GM10266 (cell line): Measurements from ENCODE around the gene PSG11.
"Not testable (repeated sequence)": the region's sequence is repeated elsewhere in the genome, so short reads cannot be mapped to it uniquely, and the experiment has no call there.

Experiments used
- DNase-seq: peaks from one replicate; pipeline ENCODE4 v3.0.0; 2012; ENCODE audit errors: extremely low spot score
- TF ChIP-seq, protein P1 (sequence below): IDR thresholded peaks from 2 replicates; pipeline ENCODE4 v1.5.1; 2012; ENCODE audit warnings: mild to moderate bottlenecking, low read depth; ENCODE audit not compliant: control insufficient read depth, insufficient read depth; ENCODE audit errors: missing control alignments

The PSG11 gene

DNA sequence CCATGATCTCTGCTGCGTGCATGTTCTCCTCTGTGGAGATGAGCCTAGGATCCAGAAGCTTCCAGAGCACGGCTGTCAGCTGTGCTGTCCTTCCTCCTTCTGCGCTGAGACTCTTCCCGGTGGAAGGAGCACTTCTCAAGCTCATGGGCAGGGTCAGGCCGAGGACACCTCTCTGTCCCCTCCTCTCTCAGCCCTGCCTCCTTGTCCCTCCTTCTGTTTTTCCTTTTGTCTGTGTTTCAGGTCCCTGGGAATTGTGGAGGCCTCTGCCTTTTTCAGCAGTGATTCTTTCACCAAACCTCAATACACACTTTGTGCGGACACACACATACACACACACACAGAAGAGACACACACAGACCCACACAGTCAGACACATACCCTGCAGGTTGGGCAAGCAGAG lies at the start of gene PSG11:
Gene PSG11, minus strand, starts transcription at position 101 of the 400 bp plus-strand sequence. Its CDS starts 97 bp downstream, at position 4.
- DNase-seq = not testable (repeated sequence)

- DNase-seq = not testable (repeated sequence)
Measured at GRCh38 chr19:43062418-43062817, 36.1 kb upstream of the PSG11 start.

DNA sequence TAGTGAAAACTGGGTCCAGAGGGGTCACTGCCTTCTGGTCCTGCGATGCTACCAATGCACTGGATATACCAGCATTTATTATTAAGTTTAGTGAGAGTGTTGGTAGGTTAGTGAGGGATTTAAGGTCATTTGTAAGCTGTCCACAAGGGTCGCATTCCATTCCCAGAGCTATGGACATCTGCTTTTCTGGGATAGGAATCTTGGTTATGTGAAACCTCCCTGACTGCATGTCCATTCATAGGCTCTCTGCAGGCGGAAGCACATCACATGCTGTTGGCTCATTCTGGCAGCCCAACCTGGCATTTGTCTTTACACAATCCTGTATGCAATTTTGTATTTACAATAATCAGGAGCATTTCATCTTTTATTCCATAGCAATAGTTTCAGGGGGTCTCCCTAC lies 35.1 kb upstream of the PSG11 start:
- DNase-seq = not testable (repeated sequence)

DNA sequence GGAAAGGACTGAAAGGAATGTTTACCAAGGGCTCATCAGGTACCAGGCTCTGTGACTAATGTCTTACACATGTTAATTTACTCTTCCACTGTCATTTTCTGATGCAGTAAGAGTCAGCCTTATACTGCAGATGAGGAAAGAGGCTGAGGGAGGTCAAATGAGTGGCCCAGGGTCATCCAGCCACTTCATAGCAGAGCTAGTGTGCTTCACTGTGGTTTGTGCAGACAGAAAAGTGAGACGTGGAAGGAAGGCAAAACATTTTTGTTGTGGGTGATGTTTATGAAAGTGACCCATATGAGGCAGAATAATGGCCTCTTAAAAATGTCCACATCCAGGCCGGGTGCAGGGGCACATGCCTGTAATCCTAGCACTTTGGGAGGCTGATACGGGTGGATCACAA lies 34.0 kb upstream of the PSG11 start:
- DNase-seq = not testable (repeated sequence)

DNA sequence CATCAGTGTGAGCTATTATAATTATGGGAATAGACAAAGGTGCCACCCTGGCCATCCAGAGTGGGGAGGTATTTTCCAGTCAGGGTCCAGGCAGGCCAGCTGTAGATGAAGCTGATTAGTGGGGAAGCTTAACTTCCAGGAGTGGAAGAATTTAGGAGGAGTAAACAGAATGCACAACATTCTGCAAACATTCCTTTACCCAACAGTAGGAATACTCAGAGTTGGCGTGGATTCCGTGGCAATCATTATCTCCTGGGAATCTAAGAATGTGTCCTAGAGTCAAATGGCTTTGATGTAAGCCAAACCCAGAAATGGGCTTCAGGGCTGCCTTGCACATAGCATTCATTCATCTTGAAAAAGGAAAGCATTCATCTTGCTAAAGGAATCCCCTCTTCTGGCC lies 33.2 kb upstream of the PSG11 start:
- not testable (repeated sequence) for DNase-seq

DNA sequence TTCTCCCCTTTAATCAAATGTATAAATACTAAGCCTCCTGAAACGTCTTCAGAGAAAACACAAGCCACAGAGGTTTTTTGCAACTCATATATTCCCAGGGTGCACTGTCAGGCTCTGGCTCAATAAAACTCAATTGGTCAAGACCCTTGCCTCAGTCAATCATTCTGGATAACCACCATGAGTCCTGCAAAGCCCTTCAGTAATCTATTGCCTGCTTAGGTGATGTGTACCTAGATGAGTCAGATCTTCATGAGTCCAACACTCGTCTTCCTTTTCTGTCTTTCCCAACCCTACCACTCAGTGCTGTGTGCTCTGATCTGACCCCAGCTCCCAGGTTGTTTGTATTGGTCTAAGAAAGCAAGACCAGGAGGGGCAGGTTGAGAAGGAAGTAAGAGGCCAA lies 32.2 kb upstream of the PSG11 start:
- not testable (repeated sequence) for DNase-seq

DNA sequence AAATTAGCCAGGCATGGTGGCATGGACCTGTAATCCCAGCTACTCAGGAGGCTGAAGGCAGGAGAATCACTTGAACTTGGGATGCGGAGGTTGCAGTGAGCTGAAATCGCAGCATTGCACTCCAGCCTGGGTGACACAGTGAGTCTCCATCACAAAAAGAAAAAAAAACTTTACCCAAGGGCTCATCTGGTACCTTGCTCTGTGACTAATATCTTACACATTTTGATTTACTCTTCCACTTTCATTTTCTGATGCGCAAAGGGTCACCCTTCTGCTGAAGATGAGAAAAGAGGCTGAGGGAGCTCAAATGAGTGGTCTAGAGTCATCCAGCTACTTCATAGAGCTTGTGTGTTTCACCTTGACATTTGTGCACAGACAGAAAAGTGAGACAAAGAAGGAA lies 21.7 kb upstream of the PSG11 start:
- DNase-seq = not testable (repeated sequence)

DNA sequence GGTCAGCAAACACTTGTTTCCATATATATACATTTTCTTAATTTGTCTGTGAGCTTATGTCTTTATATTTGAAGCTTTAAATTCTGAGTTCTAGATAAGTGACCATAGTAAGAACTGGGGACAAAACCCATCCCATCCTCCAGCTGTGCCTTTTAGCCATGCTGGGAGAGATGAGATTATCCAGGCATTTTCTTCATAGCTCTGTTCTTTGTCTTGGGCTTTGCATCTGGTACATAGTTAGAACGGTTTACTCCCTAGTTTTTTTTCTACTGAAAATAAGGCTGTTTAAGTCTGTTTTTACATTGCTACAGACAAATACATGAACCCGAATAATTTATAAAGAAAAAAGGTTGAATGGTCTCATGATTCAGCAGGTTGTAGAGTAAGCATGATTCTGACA lies 20.3 kb upstream of the PSG11 start:
- not testable (repeated sequence) for DNase-seq

DNA sequence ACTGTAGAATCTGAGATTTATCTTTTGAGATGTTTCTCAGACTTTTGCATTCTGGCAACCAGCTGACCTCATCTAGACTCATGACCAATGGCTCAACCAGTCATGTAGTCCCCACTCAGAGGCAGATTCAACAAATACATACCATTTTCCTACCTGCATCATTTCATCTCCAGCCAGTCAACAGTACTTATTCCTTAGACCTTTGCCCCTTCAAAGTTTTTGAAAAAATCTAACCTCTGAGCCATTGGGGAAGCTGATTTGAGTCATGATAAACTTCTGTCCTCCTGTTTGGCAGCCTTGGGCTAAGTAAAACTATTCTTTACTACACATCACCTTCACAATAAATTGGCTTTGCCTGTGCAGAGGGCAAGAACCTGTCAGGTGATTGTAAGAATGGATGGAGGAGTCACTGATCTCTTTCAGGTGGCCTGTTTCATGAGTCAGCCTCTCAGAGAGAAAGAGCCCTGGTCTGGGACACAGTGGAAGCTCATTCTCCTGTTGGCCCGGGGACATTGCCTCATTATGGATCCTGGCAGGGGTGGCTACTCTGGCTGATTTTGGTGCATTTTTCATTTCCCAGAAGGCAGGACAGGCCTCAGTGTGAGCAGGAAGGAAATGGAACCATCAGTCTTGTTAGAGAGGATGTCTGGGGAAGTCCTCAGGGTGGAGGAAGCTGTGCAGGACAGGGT lies 17.4 kb upstream of the PSG11 start:
- not testable (repeated sequence) for DNase-seq

DNA sequence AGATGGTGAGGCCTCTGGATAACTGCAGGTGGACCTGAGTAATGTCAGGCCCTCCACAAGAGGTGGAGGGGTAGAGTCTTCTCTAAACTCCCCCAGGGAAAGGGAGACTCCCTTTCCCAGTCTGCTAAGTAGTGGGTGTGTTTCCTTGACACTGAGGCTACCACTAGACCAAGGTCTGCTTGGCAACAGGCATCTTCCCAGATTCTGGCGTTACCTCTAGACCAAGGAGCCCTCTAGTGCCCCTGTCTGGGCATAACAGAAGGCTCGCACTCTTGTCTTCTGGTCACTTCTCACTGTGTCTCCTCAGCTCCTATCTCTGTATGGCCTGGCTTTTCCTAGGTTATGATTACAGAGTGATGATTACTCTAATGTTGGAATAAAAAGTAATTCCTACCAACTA lies 5.4 kb upstream of the PSG11 start:
- not testable (repeated sequence) for DNase-seq

- TF ChIP-seq, protein P1, sequence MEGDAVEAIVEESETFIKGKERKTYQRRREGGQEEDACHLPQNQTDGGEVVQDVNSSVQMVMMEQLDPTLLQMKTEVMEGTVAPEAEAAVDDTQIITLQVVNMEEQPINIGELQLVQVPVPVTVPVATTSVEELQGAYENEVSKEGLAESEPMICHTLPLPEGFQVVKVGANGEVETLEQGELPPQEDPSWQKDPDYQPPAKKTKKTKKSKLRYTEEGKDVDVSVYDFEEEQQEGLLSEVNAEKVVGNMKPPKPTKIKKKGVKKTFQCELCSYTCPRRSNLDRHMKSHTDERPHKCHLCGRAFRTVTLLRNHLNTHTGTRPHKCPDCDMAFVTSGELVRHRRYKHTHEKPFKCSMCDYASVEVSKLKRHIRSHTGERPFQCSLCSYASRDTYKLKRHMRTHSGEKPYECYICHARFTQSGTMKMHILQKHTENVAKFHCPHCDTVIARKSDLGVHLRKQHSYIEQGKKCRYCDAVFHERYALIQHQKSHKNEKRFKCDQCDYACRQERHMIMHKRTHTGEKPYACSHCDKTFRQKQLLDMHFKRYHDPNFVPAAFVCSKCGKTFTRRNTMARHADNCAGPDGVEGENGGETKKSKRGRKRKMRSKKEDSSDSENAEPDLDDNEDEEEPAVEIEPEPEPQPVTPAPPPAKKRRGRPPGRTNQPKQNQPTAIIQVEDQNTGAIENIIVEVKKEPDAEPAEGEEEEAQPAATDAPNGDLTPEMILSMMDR = no peak
- no peak for DNase-seq
Measured at GRCh38 chr19:43028866-43029265, 2.6 kb upstream of the PSG11 start.

GRCh38 chr19:43027985-43028384 lies 1.7 kb upstream of the PSG11 start:
- not testable (repeated sequence) for DNase-seq

- not testable (repeated sequence) for DNase-seq
Measured at GRCh38 chr19:43027061-43027460, 792 bp upstream of the PSG11 start.

GRCh38 chr19:43022098-43022497 lies 4.2 kb downstream of the PSG11 start:
- not testable (repeated sequence) for DNase-seq

GRCh38 chr19:43021629-43022028 lies 4.6 kb downstream of the PSG11 start:
- DNase-seq = not testable (repeated sequence)

- not testable (repeated sequence) for DNase-seq
Measured at GRCh38 chr19:43019588-43019987, 6.7 kb downstream of the PSG11 start.

DNA sequence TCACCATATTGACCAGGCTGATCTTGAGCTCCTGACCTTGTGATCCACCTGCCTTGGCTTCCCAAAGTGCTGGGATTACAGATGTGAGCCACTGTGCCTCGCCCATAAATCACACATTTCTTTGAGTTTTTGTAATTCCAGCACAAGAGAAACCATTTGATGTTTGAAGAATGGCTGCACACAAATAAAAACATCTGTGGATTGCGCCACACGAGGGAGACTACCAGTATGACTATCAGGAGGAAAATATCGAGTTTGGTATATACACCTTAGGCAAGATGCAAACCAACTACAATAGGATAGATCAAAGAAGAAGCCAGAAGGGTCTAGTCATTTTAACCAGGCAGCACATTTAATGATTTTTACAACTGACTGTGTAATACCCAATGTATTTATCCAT lies 20.4 kb downstream of the PSG11 start:
- not testable (repeated sequence) for DNase-seq

DNA sequence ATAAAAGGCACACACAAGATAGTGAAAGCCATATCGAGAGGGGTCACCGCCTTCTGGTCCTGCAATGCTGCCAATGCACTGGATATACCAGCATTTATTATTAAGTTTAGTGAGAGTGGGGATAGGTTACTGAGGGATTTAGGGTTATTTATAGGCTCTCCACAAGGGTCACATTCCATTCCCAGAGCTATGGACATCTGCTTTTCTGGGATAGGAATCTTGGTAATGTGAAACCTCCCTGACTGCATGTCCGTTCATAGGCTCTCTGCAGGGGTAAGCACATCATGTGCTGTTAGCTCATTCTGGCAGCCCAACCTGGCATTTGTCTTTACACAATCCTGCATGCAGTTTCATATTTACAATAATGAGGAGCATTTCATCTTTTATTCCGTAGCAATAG lies 21.4 kb downstream of the PSG11 start:
- not testable (repeated sequence) for DNase-seq

DNA sequence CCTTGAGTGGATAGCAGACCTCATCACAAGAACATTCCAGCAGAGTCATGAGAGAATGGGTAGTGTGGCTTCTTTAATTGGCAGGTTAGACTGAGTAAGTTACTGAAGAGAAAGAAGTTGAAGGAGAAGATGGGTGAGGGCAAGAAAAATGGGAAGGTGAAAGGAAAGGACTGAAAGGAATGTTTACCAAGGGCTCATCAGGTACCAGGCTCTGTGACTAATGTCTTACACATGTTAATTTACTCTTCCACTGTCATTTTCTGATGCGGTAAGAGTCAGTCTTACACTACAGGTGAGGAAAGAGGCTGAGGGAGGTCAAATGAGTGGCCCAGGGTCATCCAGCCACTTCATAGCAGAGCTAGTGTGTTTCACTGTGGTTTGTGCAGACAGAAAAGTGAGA lies 22.6 kb downstream of the PSG11 start:
- not testable (repeated sequence) for DNase-seq

DNA sequence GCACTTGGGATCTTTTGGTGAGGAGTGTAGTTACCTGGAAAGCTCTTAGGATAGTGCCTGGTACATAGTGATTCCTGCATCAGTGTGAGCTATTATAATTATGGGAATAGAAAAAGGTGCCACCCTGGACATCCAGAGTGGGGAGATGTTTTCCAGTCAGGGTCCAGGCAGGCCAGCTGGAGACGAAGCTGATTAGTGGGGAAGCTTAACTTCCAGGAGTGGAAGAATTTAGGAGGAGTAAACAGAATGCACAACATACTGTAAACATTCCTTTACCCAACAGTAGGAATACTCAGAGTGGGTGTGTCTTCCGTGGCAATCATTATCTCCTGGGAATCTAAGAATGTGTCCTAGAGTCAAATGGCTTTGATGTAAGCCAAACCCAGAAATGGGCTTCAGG lies 23.3 kb downstream of the PSG11 start:
- not testable (repeated sequence) for DNase-seq

DNA sequence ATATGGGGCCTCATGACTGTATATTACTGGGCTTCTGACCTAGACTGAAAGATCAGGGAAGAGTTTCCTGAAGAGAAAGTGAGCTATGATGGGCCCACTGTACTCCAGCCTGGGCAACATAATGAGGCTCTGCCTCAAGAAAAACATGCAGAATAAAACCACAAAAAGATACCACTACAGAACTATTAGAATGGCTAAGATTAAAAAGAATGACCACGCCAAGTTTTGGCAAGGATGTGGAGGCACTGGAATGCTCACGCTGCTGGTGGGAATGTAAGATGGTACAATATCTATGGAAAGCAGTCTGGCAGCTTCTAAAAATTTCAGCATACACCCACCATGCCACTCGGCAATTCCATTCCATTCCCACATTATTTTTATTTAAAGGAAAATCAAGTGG lies 30.1 kb downstream of the PSG11 start:
- not testable (repeated sequence) for DNase-seq
